HG03354 (cell line): ENCODE measurements around the gene SCART1.
"Not testable (repeated sequence)": the region's sequence is repeated elsewhere in the genome, so short reads cannot be mapped to it uniquely, and the experiment has no call there.

Experiments used
- ATAC-seq: cut with Tn5 transposase; IDR thresholded peaks from one replicate; pipeline ENCODE4 v1.9.1; 2021; ENCODE audit warnings: mild to moderate bottlenecking; ENCODE audit not compliant: unreplicated experiment, poor library complexity, severe bottlenecking

Gene SCART1

DNA sequence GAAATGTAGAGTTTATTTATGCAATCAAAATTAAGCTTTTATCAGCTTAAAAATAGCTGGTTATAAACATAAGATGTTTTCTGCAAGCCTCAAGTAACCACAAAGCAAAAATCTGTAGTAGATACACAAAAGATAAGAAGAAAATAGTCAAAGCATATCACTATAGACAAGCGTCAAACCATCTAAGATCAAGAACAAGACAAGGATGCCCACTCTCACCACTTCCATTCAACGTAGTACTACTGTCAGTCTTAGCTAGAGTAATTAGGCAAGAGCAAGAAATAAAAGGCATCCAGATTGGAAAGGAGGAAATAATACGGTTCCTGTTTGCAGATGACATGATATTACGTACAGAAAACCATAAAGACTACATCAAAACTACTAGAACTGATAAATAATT, 56.0 kb downstream of the SCART1 start:
- no peak for ATAC-seq

GRCh38 chr10:133511408-133511807, 57.7 kb downstream of the SCART1 start:
- ATAC-seq: no peak

GRCh38 chr10:133511907-133512528, 58.3 kb downstream of the SCART1 start:
- no peak for ATAC-seq

DNA sequence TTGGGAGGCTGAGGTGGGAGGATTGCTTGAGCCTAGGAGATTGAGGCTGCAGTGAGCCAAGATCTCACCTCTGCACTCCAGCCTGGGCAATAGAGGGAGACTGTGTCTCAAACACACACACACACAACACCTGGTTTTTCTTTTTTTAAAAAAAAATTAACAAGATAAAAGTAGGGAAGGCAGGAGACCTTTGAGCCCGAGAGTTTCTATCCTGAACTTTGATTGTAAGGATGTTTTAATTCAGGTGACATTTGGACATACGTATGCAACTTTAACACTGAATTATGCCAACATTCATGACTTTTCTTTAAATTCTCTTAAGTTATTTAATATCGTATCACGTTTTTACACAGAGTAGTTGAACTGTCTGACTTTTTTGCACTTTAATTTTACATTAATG, 61.7 kb downstream of the SCART1 start:
- no peak for ATAC-seq

GRCh38 chr10:133516057-133516456, 62.3 kb downstream of the SCART1 start:
- no peak for ATAC-seq

GRCh38 chr10:133518517-133518916, 64.8 kb downstream of the SCART1 start:
- not testable (repeated sequence) for ATAC-seq
